GM12892 (cell line): ENCODE data around the gene PRDX1.

Experiments used
- POLR2A ChIP-seq: IDR thresholded peaks from 2 replicates; pipeline ENCODE4 v1.6.1; 2011; ENCODE audit warnings: low read depth, low read length, control low read depth
- POLR2AphosphoS5 ChIP-seq: IDR thresholded peaks from 2 replicates; pipeline ENCODE4 v1.6.1; 2011; ENCODE audit warnings: low read depth, low read length, control low read depth
- TAF1 ChIP-seq: IDR thresholded peaks from 2 replicates; pipeline ENCODE4 v1.6.1; 2011; ENCODE audit warnings: low read depth, mild to moderate bottlenecking, control low read depth, low read length, borderline replicate concordance

- TF ChIP-seq POLR2A (no peak), TAF1 (no peak), POLR2AphosphoS5 (no peak)
Measured at GRCh38 chr1:45554198-45554597, 32.5 kb upstream of the PRDX1 start.
